Progenitor cell of endocrine pancreas (in vitro differentiated cells): Measurements from ENCODE around the gene BCAR3. TPM values are rescaled to one million over a fixed set of nuclear protein-coding genes. Genes with fewer than 3 reads are reported as not detected.

ENCODE experiments used
- DNase-seq: peaks from one replicate; pipeline ENCODE4 v3.0.0; 2021; ENCODE audit warnings: low spot score; ENCODE audit not compliant: unreplicated experiment
- H3K27ac Mint-ChIP-seq: 2 replicates; pipeline ENCODE4 v1.8.0; 2021; ENCODE audit warnings: mild to moderate bottlenecking, moderate library complexity, mixed read lengths
- H3K27me3 Mint-ChIP-seq: 2 replicates; pipeline ENCODE4 v1.8.0; 2021; ENCODE audit warnings: mixed read lengths
- H3K36me3 Mint-ChIP-seq: 2 replicates; pipeline ENCODE4 v1.8.0; 2022; ENCODE audit warnings: mixed read lengths; ENCODE audit not compliant: insufficient read depth
- H3K4me1 Mint-ChIP-seq: 2 replicates; pipeline ENCODE4 v1.8.0; 2021; ENCODE audit warnings: low read depth, mixed read lengths
- H3K4me3 Mint-ChIP-seq: 2 replicates; pipeline ENCODE4 v1.8.0; 2021; ENCODE audit warnings: low read depth, mild to moderate bottlenecking, moderate library complexity, mixed read lengths
- H3K9me3 Mint-ChIP-seq: 2 replicates; pipeline ENCODE4 v1.8.0; 2021; ENCODE audit warnings: low read depth, mixed read lengths
- total RNA-seq: library from RNA; stranded (reverse); gene quantifications from 2 replicates; pipeline ENCODE4 v1.2.1, GENCODE V29; 2021
- TF ChIP-seq, protein P1 (sequence below): fragments of 200-600 bp; sonication (generic); IDR thresholded peaks from one replicate; pipeline ENCODE4 v1.5.0; 2021; ENCODE audit warnings: antibody characterized with exemption, mild to moderate bottlenecking; ENCODE audit not compliant: unreplicated experiment

BCAR3 gene
- total RNA-seq, 1 donor from 2014 or later, result 7.1 TPM

DNA sequence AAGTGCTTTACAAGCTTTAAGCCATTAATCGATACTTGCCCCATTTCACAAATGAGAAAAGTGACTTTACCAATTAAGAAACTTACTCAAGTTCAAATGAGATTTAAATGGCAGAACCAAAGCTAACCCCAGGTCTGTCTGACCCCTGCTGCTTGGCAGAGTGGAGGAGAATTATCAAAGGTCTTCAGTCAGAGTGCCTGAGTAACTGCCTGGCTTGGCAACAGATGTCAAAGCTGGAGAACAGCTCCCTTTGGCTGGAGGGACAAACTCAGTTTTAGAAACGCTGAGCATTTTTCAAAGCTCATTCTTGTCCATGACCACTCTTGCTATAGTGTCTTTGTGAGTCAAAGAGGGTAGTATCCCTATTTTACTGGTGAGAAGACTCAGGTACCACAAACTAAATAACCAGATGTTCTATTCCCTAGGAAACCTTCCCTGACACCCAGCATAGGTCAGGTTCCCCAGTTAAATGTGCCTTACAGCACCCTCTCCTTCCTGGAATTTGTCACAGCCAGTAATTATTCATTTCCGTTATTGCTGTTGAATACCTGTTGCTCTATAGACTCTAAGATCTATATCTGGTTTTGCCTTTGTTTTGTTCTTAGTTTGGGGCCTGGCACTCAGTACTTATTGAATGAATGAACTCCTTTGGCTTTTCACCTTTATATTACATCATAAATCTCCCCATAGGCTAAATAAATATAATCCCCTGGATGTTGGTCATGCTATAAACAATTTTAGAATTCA, 5.0 kb upstream of the BCAR3 start:
- Mint-ChIP-seq H3K36me3 (no peaks in the 10 kb centered on the region), H3K9me3 (no peaks in the 10 kb centered on the region), H3K27me3 (peaks cover 28% of the 10 kb centered on the region), H3K4me3 (no peak overlapping the region), H3K27ac (no peak overlapping the region), H3K4me1 (no peaks in the 10 kb centered on the region)
- DNase-seq, result no peak
- TF ChIP-seq, protein P1, sequence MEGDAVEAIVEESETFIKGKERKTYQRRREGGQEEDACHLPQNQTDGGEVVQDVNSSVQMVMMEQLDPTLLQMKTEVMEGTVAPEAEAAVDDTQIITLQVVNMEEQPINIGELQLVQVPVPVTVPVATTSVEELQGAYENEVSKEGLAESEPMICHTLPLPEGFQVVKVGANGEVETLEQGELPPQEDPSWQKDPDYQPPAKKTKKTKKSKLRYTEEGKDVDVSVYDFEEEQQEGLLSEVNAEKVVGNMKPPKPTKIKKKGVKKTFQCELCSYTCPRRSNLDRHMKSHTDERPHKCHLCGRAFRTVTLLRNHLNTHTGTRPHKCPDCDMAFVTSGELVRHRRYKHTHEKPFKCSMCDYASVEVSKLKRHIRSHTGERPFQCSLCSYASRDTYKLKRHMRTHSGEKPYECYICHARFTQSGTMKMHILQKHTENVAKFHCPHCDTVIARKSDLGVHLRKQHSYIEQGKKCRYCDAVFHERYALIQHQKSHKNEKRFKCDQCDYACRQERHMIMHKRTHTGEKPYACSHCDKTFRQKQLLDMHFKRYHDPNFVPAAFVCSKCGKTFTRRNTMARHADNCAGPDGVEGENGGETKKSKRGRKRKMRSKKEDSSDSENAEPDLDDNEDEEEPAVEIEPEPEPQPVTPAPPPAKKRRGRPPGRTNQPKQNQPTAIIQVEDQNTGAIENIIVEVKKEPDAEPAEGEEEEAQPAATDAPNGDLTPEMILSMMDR, result no peak

DNA sequence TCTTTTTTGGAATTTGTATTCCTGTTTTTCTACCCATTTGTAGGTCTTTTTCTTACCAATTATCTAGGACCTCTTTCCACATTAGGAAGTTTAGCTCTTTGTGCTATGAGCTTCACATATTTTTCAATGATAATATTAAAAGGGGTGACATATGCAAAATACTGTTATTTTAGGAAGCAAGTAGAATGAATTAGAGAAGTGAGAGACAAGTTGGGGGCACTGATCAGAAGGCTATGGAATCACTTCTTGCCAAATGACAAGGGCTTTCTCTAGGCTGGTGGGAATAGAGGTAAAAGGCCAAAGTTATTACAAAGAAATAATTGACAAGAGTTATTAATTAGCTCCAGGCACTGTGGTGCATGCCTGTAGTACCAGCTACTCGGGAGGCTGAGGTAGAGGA, 4.3 kb upstream of the BCAR3 start:
- Mint-ChIP-seq H3K27me3 (peaks cover 28% of the 10 kb centered on the region), H3K4me3 (no peak overlapping the region), H3K27ac (no peak overlapping the region), H3K9me3 (no peaks in the 10 kb centered on the region), H3K36me3 (no peaks in the 10 kb centered on the region), H3K4me1 (no peaks in the 10 kb centered on the region)
- DNase-seq, result no peak
- TF ChIP-seq, protein P1, result no peak

DNA sequence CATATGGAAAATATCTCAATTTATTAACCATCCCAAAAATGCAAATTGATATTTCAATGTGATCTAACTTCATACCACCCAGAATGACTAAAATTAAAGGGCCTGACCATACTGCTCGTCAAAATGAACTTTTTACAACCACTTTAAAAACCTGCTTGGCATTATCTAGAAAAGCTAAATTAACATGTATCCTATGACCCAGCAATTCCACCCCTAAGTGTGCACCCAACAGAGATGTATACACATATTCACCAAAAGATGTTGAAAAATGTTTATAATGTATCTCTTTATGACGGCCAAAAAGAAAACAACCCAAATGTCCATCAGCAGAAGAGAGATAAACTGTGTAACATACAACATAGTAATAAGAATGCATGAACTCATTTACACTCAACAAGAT, 1.6 kb upstream of the BCAR3 start:
- Mint-ChIP-seq H3K4me1 (peaks cover 18% of the 10 kb centered on the region), H3K27ac (no peak overlapping the region), H3K9me3 (no peaks in the 10 kb centered on the region), H3K4me3 (peak overlapping the region; percentile 46), H3K36me3 (no peaks in the 10 kb centered on the region), H3K27me3 (peaks cover 29% of the 10 kb centered on the region)
- DNase-seq, result no peak
- TF ChIP-seq, protein P1, result no peak

DNA sequence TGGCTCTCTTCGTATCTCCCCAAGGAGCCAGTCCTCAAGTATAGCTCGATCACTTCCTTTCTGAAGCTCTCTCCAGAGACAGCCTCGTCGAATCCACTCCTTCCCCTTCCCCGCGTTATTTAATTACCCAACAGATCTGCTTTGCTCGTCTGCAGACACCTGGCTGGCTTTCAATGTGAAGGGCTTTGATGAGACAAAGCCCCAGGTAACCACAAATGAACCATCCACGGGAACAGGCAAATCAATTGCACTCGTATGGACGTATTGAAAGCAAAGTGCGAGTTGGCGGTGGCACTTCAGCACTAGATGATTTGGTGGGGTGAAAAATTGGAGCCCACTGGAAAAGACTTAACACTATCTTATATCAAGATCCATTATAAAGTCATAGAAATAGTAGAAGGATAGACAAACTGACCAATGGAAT, 364 bp upstream of the BCAR3 start:
- Mint-ChIP-seq H3K4me1 (peaks cover 18% of the 10 kb centered on the region), H3K4me3 (peak overlapping the region; percentile 71), H3K36me3 (no peaks in the 10 kb centered on the region), H3K27me3 (peaks cover 34% of the 10 kb centered on the region), H3K27ac (peak overlapping the region; percentile 65), H3K9me3 (no peaks in the 10 kb centered on the region)
- DNase-seq, result no peak
- TF ChIP-seq, protein P1, result no peak

DNA sequence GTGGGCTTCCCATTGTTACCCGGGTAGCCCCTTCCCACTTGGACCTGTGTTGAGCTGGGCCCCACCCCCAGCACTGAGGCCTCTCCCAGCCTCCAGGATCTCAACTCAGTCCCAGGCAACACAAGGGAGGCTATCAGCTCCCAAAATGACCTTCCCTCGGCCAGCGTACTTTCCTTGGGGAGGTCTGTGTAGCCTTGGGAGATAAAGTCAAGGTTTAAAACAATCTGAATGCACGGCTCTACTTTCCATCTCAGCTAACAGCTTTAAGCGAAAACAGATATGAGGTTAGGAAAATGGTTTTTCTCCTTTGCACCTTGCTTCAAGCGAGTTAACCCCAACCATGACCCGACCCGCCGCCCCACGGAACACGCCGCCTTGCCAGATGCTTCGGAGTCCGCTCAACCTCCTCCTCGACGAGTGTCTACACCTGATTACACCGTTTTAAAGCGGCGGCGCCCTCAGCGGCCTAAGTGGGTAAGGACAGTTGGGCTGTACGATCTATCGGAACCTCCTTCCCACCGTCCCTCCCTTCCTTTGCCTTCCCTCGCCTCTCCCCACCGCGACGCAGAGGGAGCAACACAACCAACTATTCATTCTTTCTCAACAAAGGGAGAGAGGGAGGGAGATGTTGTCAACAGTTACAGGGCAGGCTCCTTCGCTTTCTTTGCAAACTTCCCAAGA, 1.1 kb downstream of the BCAR3 start:
- Mint-ChIP-seq H3K9me3 (no peaks in the 10 kb centered on the region), H3K36me3 (no peaks in the 10 kb centered on the region), H3K27me3 (peaks cover 42% of the 10 kb centered on the region), H3K4me1 (peaks cover 22% of the 10 kb centered on the region), H3K27ac (peak overlapping the region; percentile 65), H3K4me3 (peak overlapping the region; percentile 86)
- TF ChIP-seq, protein P1, result peak; percentile 53
- DNase-seq, result peak; percentile 41
